Measurements from ENCODE around the gene SDCBP2.

DNA sequence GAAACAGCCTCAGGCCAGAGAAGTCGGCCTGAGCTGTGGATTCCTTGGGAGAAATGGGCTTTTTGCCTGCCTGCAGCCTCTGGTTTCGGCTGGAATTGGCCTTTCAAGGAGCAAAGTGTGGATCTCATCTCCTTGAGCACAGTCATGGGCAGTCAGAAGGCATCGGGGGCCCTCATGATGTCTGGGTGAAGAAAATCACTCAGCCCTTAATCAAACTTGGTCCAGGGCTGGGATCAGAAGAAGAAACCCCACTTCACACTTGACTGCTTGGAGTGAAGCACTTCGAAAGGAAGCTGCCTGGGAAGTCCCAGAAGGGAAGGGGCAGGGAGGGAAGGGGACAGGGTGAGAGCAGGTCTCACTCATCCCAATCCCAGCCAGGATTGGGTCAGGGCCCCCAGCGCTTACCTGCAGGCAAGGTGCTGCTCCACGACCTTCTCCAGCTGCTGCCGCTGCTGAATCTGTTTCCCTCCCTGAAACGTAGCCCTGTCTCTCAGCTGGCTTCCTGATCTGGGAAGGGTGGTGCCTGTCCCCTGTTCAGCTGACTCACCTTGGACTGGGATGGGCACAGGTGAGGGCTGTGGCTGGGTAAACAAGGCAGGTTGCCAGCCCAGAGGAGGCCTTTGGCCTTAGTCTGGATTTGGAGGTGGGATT is at the start of gene SDCBP2:
- no peak for TF ChIP-seq GATA2 (IDR thresholded peaks at IDR 0.05; ENCODE audit: low read depth, low read length)
- TF ChIP-seq GATA3 (IDR thresholded peaks at IDR 0.05; ENCODE audit: low read depth, low read length): no peak
